ENCODE data around the gene NUBPL.

DNA sequence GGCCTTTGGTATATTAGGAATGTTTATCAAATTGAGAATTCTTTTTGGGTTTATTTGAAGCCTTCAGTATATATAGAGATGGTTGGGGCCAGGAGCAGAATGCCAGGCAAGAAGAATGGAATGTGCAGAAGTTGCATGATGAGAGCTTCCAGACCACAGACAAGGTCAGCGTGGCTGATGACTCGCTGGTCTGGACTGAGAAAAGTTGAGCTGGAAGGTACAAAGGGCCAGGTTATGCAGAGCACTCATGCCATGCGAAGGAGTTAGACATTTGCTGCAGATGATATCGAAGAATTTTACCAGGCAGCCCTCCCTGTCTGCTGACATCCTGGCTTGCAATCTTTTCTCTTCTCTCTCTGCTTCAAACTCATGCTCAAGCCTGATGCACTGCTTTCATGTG lies 319.7 kb downstream of the NUBPL start:
- TF ChIP-seq, protein P1, sequence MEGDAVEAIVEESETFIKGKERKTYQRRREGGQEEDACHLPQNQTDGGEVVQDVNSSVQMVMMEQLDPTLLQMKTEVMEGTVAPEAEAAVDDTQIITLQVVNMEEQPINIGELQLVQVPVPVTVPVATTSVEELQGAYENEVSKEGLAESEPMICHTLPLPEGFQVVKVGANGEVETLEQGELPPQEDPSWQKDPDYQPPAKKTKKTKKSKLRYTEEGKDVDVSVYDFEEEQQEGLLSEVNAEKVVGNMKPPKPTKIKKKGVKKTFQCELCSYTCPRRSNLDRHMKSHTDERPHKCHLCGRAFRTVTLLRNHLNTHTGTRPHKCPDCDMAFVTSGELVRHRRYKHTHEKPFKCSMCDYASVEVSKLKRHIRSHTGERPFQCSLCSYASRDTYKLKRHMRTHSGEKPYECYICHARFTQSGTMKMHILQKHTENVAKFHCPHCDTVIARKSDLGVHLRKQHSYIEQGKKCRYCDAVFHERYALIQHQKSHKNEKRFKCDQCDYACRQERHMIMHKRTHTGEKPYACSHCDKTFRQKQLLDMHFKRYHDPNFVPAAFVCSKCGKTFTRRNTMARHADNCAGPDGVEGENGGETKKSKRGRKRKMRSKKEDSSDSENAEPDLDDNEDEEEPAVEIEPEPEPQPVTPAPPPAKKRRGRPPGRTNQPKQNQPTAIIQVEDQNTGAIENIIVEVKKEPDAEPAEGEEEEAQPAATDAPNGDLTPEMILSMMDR (IDR thresholded peaks at IDR 0.05 in 8 of 11, conservative IDR thresholded peaks at IDR 0.05 in 3 of 11), result no peak
- TF ChIP-seq POLR2A (IDR thresholded peaks at IDR 0.05), result no peak
